H9 (cell line): ENCODE data around the gene SLC8B1. TPM values are rescaled to one million over a fixed set of nuclear protein-coding genes. Genes with fewer than 3 reads are reported as not detected.

Source experiments
- DNase-seq: peaks from one replicate; pipeline ENCODE4 v3.0.0-alpha.2; 2017
- H2AFZ ChIP-seq: one replicate; pipeline ENCODE4 v1.6.1; 2013; ENCODE audit warnings: mild to moderate bottlenecking, low read length, control low read depth, moderate library complexity
- H2AK5ac ChIP-seq: 2 replicates; pipeline ENCODE4 v1.6.1; 2013; ENCODE audit warnings: low read length, control low read depth, mixed read lengths; ENCODE audit not compliant: insufficient read length
- H2BK120ac ChIP-seq: one replicate; pipeline ENCODE4 v1.6.1; 2013; ENCODE audit warnings: low read depth, mild to moderate bottlenecking, low read length, control low read depth, inconsistent platforms; ENCODE audit not compliant: poor library complexity, severe bottlenecking
- H2BK12ac ChIP-seq: 2 replicates; pipeline ENCODE4 v1.6.1; 2013; ENCODE audit warnings: low read length, control low read depth, mixed read lengths, low read depth; ENCODE audit not compliant: insufficient read length
- H2BK15ac ChIP-seq: 2 replicates; pipeline ENCODE4 v1.6.1; 2013; ENCODE audit warnings: low read depth, low read length, control low read depth
- H2BK20ac ChIP-seq: one replicate; pipeline ENCODE4 v1.6.1; 2013; ENCODE audit warnings: low read depth, mild to moderate bottlenecking, low read length, control low read depth, inconsistent platforms; ENCODE audit not compliant: poor library complexity, severe bottlenecking
- H2BK5ac ChIP-seq: 2 replicates; pipeline ENCODE4 v1.6.1; 2013; ENCODE audit warnings: low read length, control low read depth, mixed read lengths; ENCODE audit not compliant: insufficient read length
- H3K14ac ChIP-seq: 2 replicates; pipeline ENCODE4 v1.6.1; 2013; ENCODE audit warnings: low read length, control low read depth; ENCODE audit not compliant: insufficient read depth
- H3K18ac ChIP-seq: 2 replicates; pipeline ENCODE4 v1.6.1; 2013; ENCODE audit warnings: low read depth, mild to moderate bottlenecking, mixed read lengths, low read length, control low read depth; ENCODE audit not compliant: insufficient read length
- H3K23ac ChIP-seq: 2 replicates; pipeline ENCODE4 v1.6.1; 2013; ENCODE audit warnings: low read length, control low read depth, mixed read lengths, low read depth; ENCODE audit not compliant: insufficient read length
- H3K23me2 ChIP-seq: 2 replicates; pipeline ENCODE4 v1.6.1; 2013; ENCODE audit warnings: low read depth, mild to moderate bottlenecking, mixed read lengths, low read length, control low read depth; ENCODE audit not compliant: insufficient read length, poor library complexity, severe bottlenecking
- H3K27ac ChIP-seq: 2 replicates; pipeline ENCODE4 v1.5.1; 2013; ENCODE audit warnings: low read length, control low read depth, mixed read lengths, low read depth; ENCODE audit not compliant: insufficient read length
- H3K27me3 ChIP-seq: 2 replicates; pipeline ENCODE4 v1.6.1; 2013; ENCODE audit warnings: low read length, control low read depth, inconsistent platforms; ENCODE audit not compliant: insufficient read depth
- H3K4ac ChIP-seq: 2 replicates; pipeline ENCODE4 v1.6.1; 2013; ENCODE audit warnings: low read depth, mild to moderate bottlenecking, control low read depth, inconsistent platforms, low read length, moderate library complexity
- H3K4me1 ChIP-seq: 2 replicates; pipeline ENCODE4 v1.6.1; 2013; ENCODE audit warnings: low read length, control low read depth, inconsistent platforms; ENCODE audit not compliant: insufficient read depth
- H3K4me2 ChIP-seq: 2 replicates; pipeline ENCODE4 v1.6.1; 2013; ENCODE audit warnings: low read length, control low read depth, mixed read lengths; ENCODE audit not compliant: insufficient read length, insufficient read depth
- H3K56ac ChIP-seq: 2 replicates; pipeline ENCODE4 v1.6.1; 2013; ENCODE audit warnings: low read depth, mild to moderate bottlenecking, mixed read lengths, low read length, control low read depth; ENCODE audit not compliant: insufficient read length
- H3K79me1 ChIP-seq: 2 replicates; pipeline ENCODE4 v1.6.1; 2013; ENCODE audit warnings: low read depth, mild to moderate bottlenecking, moderate library complexity, low read length, control low read depth, inconsistent platforms; ENCODE audit not compliant: insufficient read depth, poor library complexity, severe bottlenecking
- H3K79me2 ChIP-seq: 2 replicates; pipeline ENCODE4 v1.6.1; 2013; ENCODE audit warnings: low read length, control low read depth, inconsistent platforms; ENCODE audit not compliant: insufficient read depth
- H3K9ac ChIP-seq: 2 replicates; pipeline ENCODE4 v1.6.1; 2013; ENCODE audit warnings: low read length, control low read depth, mixed read lengths; ENCODE audit not compliant: insufficient read length; ENCODE audit errors: extremely low read depth
- H3K9me3 ChIP-seq: one replicate; pipeline ENCODE4 v1.6.1; 2013; ENCODE audit warnings: low read depth, low read length, inconsistent platforms; ENCODE audit not compliant: control insufficient read depth
- H3T11ph ChIP-seq: one replicate; pipeline ENCODE4 v1.6.1; 2013; ENCODE audit warnings: mild to moderate bottlenecking, low read length, control low read depth, inconsistent platforms
- H4K20me1 ChIP-seq: one replicate; pipeline ENCODE4 v1.6.1; 2013; ENCODE audit not compliant: control insufficient read depth, insufficient read length, insufficient read depth
- H4K5ac ChIP-seq: 2 replicates; pipeline ENCODE4 v1.6.1; 2013; ENCODE audit warnings: low read depth, mild to moderate bottlenecking, mixed read lengths, low read length, control low read depth; ENCODE audit not compliant: insufficient read length
- H4K8ac ChIP-seq: replicated peaks from 2 replicates; pipeline ENCODE4 v1.6.1; 2013; ENCODE audit warnings: low read length, control low read depth, mixed read lengths, low read depth; ENCODE audit not compliant: insufficient read length
- H4K91ac ChIP-seq: 2 replicates; pipeline ENCODE4 v1.6.1; 2013; ENCODE audit warnings: low read depth, mild to moderate bottlenecking, moderate library complexity, mixed read lengths, low read length, control low read depth; ENCODE audit not compliant: insufficient read length
- H3K27ac Mint-ChIP-seq, 3 experiments: 2 replicates in 2 of 3; 3 replicates in 1 of 3; pipeline ENCODE4 v1.8.0; 2020 to 2021; ENCODE audit warnings: mixed read lengths in 3 of 3, mild to moderate bottlenecking in 1 of 3, moderate library complexity in 1 of 3
- H3K27me3 Mint-ChIP-seq: 2 replicates; pipeline ENCODE4 v1.8.0; 2021; ENCODE audit warnings: low read depth, mild to moderate bottlenecking, moderate library complexity, mixed read lengths
- H3K36me3 Mint-ChIP-seq, 3 experiments: 2 replicates in 2 of 3; 3 replicates in 1 of 3; pipeline ENCODE4 v1.8.0; 2020 to 2021; ENCODE audit warnings: low read depth in 3 of 3, mixed read lengths in 3 of 3; ENCODE audit not compliant: insufficient read depth in 1 of 3
- H3K4me1 Mint-ChIP-seq, 2 experiments: 2 replicates each; pipeline ENCODE4 v1.8.0; 2020; ENCODE audit warnings: mixed read lengths in 2 of 2
- H3K4me3 Mint-ChIP-seq, 2 experiments: 2 replicates in 1 of 2; 3 replicates in 1 of 2; pipeline ENCODE4 v1.8.0; 2020 to 2021; ENCODE audit warnings: mild to moderate bottlenecking in 2 of 2, mixed read lengths in 2 of 2, moderate library complexity in 1 of 2
- H3K9me3 Mint-ChIP-seq, 2 experiments: 2 replicates in 1 of 2; 3 replicates in 1 of 2; pipeline ENCODE4 v1.8.0; 2020; ENCODE audit warnings: mild to moderate bottlenecking in 2 of 2, mixed read lengths in 2 of 2, moderate library complexity in 1 of 2
- CTCF ChIP-seq: fragments of 200-600 bp; sonication (generic); conservative IDR thresholded peaks from 3 replicates; pipeline ENCODE4 v1.8.0; 2021; ENCODE audit warnings: antibody characterized with exemption, mild to moderate bottlenecking
- WGBS: extraction: QIAGEN DNeasy Blood & Tissue Kit; methylation state at CpG from one replicate; pipeline ENCODE4 v1.1.7; 2013; ENCODE audit warnings: missing lambda C conversion rate, low lambda C conversion rate, mixed read lengths; ENCODE audit not compliant: insufficient read length; ENCODE audit errors: extremely low coverage; 5-methylcytosine and 5-hydroxymethylcytosine counted together
- total RNA-seq: library from RNA; stranded (reverse); gene quantifications from 2 replicates; pipeline ENCODE4 v1.2.1, GENCODE V29; 2021

SLC8B1 gene
- total RNA-seq, 1 experiment from 2014 or later: 10.4 TPM

GRCh38 chr12:113317122-113317521 lies 17.8 kb downstream of the SLC8B1 start:
- H2BK15ac ChIP-seq: no peak overlapping the region
- no peak overlapping the region for H4K8ac ChIP-seq
- H3K4me1 ChIP-seq: no peaks in the 10 kb centered on the region
- no peak for TF ChIP-seq CTCF
- H2AFZ ChIP-seq: no peak overlapping the region
- H2BK120ac ChIP-seq: no peak overlapping the region
- H3K27me3 ChIP-seq: no peaks in the 10 kb centered on the region
- Mint-ChIP-seq H3K4me3 (no peak overlapping the region), H3K36me3 (peaks cover 17 to 43% (median 24%) of the 10 kb centered on the region in 3 experiments), H3K4me1 (peaks cover 3 to 10% of the 10 kb centered on the region in 2 experiments; a peak in 2 of 4 replicates), H3K27me3 (no peaks in the 10 kb centered on the region), H3K27ac (no peak overlapping the region), H3K9me3 (peaks cover 0 to 3% of the 10 kb centered on the region in 2 experiments; a peak in 3 of 5 replicates)
- no peak overlapping the region for H2BK12ac ChIP-seq
- H3T11ph ChIP-seq: no peak overlapping the region
- H4K20me1 ChIP-seq: no peaks in the 10 kb centered on the region
- no peak overlapping the region for H4K91ac ChIP-seq
- no peak for DNase-seq
- no peak overlapping the region for H2BK20ac ChIP-seq
- no peak overlapping the region for H3K4ac ChIP-seq
- no peak overlapping the region for H3K9ac ChIP-seq
- no peaks in the 10 kb centered on the region for H3K23me2 ChIP-seq
- no peak overlapping the region for H3K23ac ChIP-seq
- H3K56ac ChIP-seq: no peak overlapping the region
- H2AK5ac ChIP-seq: no peak overlapping the region
- WGBS: no CpG with 5 or more reads among the region's 6 CpGs
- no peak overlapping the region for H3K18ac ChIP-seq
- no peak overlapping the region for H2BK5ac ChIP-seq
- H3K79me2 ChIP-seq: no peaks in the 10 kb centered on the region
- H3K14ac ChIP-seq: no peak overlapping the region
- H3K9me3 ChIP-seq: no peaks in the 10 kb centered on the region
- H3K4me2 ChIP-seq: no peak overlapping the region
- H3K79me1 ChIP-seq: no peaks in the 10 kb centered on the region
- H3K27ac ChIP-seq: no peak overlapping the region
- H4K5ac ChIP-seq: no peak overlapping the region
